Kidney (tissue), 14 donors: ENCODE measurements around the gene LAMB3. TPM values are rescaled to one million over a fixed set of nuclear protein-coding genes. Genes with fewer than 3 reads are reported as not detected.

Source experiments
- DNase-seq, 5 donors: peaks; one replicate each; pipeline ENCODE4 v3.0.0-alpha.2; 2013 to 2020
- FAIRE-seq: peaks from 2 replicates; lab custom pipeline; 2012; peaks lifted over from hg19 to GRCh38; lab: Jason Lieb, UNC
- H3K27ac ChIP-seq, 2 donors: one replicate each; pipeline ENCODE4 v1.7.0; 2013; ENCODE audit warnings: low read depth in 2 of 2, low read length in 2 of 2, inconsistent platforms in 1 of 2
- H3K27me3 ChIP-seq: one replicate; pipeline ENCODE4 v1.7.1; 2013; ENCODE audit warnings: low read length, inconsistent platforms; ENCODE audit not compliant: control insufficient read depth, insufficient read depth
- H3K36me3 ChIP-seq, 3 donors: one replicate each; pipeline versions ENCODE4 v1.7.0 to v1.7.1; 2013; ENCODE audit warnings: low read length in 3 of 3, control low read depth in 1 of 3, inconsistent platforms in 1 of 3; ENCODE audit not compliant: insufficient read depth in 3 of 3, control insufficient read depth in 2 of 3
- H3K4me1 ChIP-seq, 3 donors: one replicate each; pipeline versions ENCODE4 v1.7.0 to v1.7.1; 2013; ENCODE audit warnings: low read length in 3 of 3, inconsistent platforms in 1 of 3, low read depth in 1 of 3; ENCODE audit not compliant: control insufficient read depth in 2 of 3, insufficient read depth in 2 of 3
- H3K4me3 ChIP-seq, 3 donors: one replicate each; pipeline versions ENCODE4 v1.7.0 to v1.8.1; 2013; ENCODE audit warnings: low read length in 3 of 3, control low read depth in 1 of 3, inconsistent platforms in 1 of 3
- H3K9ac ChIP-seq, 3 donors: one replicate each; pipeline versions ENCODE4 v1.7.0 to v1.7.1; 2013; ENCODE audit warnings: low read length in 3 of 3, control low read depth in 1 of 3, inconsistent platforms in 1 of 3
- H3K9me3 ChIP-seq, 3 donors: one replicate each; pipeline versions ENCODE4 v1.7.0 to v1.7.1; 2013; ENCODE audit warnings: low read length in 3 of 3, control low read depth in 1 of 3, inconsistent platforms in 1 of 3; ENCODE audit not compliant: control insufficient read depth in 2 of 3, insufficient read depth in 1 of 3
- intact Hi-C: fragments of 100-400 bp; cut with DNase I; formaldehyde crosslinking; loops from one replicate; pipeline ENCODE4 v1.11.1; 2022
- polyA plus RNA-seq: library from polyadenylated mRNA; stranded (reverse); fragments of 350-450 nt; fragmentation: Illumina TruSeq; extraction: RNeasy Lipid Tissue Mini Kit (QIAGEN cat#74804); gene quantifications from one replicate; pipeline ENCODE4 v1.2.3, GENCODE V29; 2014; ENCODE audit warnings: low read depth, low replicate concordance; ENCODE audit not compliant: insufficient read depth
- total RNA-seq: library from RNA; stranded (reverse); fragmentation: NEBNext Ultra II Directional; extraction: Animal tissue kit (Norgen Biotek cat#: 25700); gene quantifications from one replicate; pipeline ENCODE4 v1.2.1, GENCODE V29; 2021
- TF ChIP-seq, protein P1 (sequence below): IDR thresholded peaks from 3 replicates; pipeline ENCODE4 v1.5.1; 2012; ENCODE audit warnings: mild to moderate bottlenecking, moderate library complexity, borderline replicate concordance; ENCODE audit not compliant: insufficient read depth; ENCODE audit errors: extremely low read depth
- donor health status: control.
- donor health status: control.
- donor health status: control.
- donor health status: control.
- donor health status: control.
- donor health status: DM: yes; HTN: yes; CAD: no.
- donor health status: Normal renal cell carcinoma (clear cell type).

Gene LAMB3
- total and polyA plus RNA-seq, 2 donors from 2014 or later: 2.5 to 59.7 TPM

- Histone ChIP-seq H3K27ac (no peak overlapping the region), H3K36me3 (peaks cover 0 to 7% (median 0%) of the 10 kb centered on the region in 3 donors), H3K27me3 (no peaks in the 10 kb centered on the region), H3K4me1 (no peaks in the 10 kb centered on the region), H3K4me3 (no peak overlapping the region), H3K9me3 (no peaks in the 10 kb centered on the region), H3K9ac (no peak overlapping the region)
- TF ChIP-seq, protein P1, sequence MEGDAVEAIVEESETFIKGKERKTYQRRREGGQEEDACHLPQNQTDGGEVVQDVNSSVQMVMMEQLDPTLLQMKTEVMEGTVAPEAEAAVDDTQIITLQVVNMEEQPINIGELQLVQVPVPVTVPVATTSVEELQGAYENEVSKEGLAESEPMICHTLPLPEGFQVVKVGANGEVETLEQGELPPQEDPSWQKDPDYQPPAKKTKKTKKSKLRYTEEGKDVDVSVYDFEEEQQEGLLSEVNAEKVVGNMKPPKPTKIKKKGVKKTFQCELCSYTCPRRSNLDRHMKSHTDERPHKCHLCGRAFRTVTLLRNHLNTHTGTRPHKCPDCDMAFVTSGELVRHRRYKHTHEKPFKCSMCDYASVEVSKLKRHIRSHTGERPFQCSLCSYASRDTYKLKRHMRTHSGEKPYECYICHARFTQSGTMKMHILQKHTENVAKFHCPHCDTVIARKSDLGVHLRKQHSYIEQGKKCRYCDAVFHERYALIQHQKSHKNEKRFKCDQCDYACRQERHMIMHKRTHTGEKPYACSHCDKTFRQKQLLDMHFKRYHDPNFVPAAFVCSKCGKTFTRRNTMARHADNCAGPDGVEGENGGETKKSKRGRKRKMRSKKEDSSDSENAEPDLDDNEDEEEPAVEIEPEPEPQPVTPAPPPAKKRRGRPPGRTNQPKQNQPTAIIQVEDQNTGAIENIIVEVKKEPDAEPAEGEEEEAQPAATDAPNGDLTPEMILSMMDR: no peak
- FAIRE-seq (no peak), DNase-seq (peak in 1 of 5 donors; percentile 45)
- intact Hi-C loops: no loop called here
Observed at GRCh38 chr1:209597499-209597898, 54.7 kb downstream of the LAMB3 start.

DNA sequence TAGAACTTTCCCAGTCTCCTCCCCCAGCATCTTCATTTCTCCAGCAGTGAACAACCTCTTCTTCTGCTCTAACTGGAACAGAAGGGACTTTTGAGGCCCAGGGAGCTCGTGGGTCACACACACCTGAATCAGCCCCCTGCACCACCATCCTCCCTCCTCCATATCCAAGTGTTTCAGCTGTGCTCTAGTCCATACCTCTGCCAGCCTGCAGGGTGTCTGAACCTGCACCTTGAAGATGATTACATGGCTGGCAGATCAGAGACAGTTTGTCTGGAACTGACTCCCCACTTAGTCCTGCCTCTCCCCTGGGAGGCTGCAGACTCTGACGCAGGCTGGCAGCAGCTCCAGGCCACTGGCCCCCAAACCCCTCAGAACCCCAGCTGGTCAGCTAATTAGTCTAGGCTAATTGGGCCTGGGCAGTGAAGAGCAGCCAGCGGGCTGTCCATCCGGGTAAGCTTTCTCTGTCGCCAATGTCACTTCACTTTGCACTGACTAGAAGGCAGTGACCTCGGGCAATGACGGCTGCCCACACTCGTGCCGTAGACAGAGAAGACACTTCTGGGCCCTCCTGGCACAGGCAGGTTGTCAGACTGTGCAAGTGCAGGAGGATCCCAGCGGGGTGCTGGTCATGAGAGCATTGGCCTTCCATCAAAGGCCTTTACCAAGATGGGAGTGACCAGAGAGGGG, 56.5 kb downstream of the LAMB3 start:
- intact Hi-C loops: no loop called here
- FAIRE-seq (no peak), DNase-seq (no peak)
- Histone ChIP-seq H3K4me3 (no peak overlapping the region), H3K9me3 (no peaks in the 10 kb centered on the region), H3K4me1 (no peaks in the 10 kb centered on the region), H3K27ac (no peak overlapping the region), H3K27me3 (no peaks in the 10 kb centered on the region), H3K36me3 (peaks cover 0 to 5% (median 0%) of the 10 kb centered on the region in 3 donors), H3K9ac (no peak overlapping the region)
- TF ChIP-seq, protein P1: no peak

DNA sequence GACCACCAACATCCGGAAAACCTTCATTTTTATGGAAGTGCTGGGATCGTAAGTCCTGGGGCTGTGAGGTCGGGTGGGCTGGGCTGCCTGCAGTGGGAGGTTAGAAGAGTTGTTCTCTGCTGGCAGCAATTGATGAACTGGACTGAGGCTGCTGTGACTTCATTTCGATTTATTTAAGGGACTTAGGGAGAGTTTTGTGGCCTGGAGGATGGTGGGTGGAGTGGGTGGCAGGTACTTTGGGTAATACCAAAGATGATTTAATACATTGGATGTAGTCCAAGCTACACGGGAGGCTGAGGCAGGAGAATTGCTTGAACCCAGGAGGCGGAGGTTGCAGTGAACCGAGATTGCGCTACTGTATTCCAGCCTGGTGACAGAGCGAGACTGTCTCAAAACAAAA, 57.2 kb downstream of the LAMB3 start:
- H3K4me3 ChIP-seq: no peak overlapping the region
- intact Hi-C loops: no loop called here
- H3K27ac ChIP-seq: no peak overlapping the region
- no peaks in the 10 kb centered on the region for H3K9me3 ChIP-seq
- no peaks in the 10 kb centered on the region for H3K4me1 ChIP-seq
- no peaks in the 10 kb centered on the region for H3K27me3 ChIP-seq
- TF ChIP-seq, protein P1: no peak
- H3K9ac ChIP-seq: no peak overlapping the region
- H3K36me3 ChIP-seq: no peaks in the 10 kb centered on the region
- DNase-seq (no peak), FAIRE-seq (no peak)
